K562 (cell line): ENCODE results near the gene GLYATL3. TPM values are rescaled to one million over a fixed set of nuclear protein-coding genes. Genes with fewer than 3 reads are reported as not detected.

Experiments used
- ATAC-seq: fragments of 200-7000 bp; cut with Tn5 transposase; 3 replicates; pipeline ENCODE4 v1.9.1; 2020; ENCODE audit warnings: moderate library complexity
- BruUV-seq: library from RNA; stranded (reverse); fragments of 400-500 nt; replicated peaks from 2 replicates; lab custom pipeline; 2021; lab: Mats Ljungman, UMichigan
- CTCF ChIA-PET: fragments of 300-600 bp; formaldehyde crosslinking; extraction: SDS; loops from one replicate; lab custom pipeline; 2021; ENCODE audit warnings: low intra/inter-chr PET ratio; lab: Yijun Ruan, JAX
- POLR2A ChIA-PET: fragments of 300-600, 350-650 bp; sonication (Branson Sonifier 250); formaldehyde crosslinking; extraction: SDS; loops from one replicate; lab custom pipeline; 2021; ENCODE audit warnings: antibody characterized with exemption, inconsistent platforms; lab: Yijun Ruan, JAX
- DNase-seq, 4 experiments: peaks; one replicate each; pipeline versions ENCODE4 v3.0.0 to v3.0.0-alpha.2; 2011 to 2018; ENCODE audit warnings: low spot score in 3 of 4, mixed read lengths in 3 of 4; ENCODE audit errors: extremely low read depth in 1 of 4
- FAIRE-seq: peaks from 2 replicates; lab custom pipeline; 2011; peaks lifted over from hg19 to GRCh38; lab: Jason Lieb, UNC
- H2AFZ ChIP-seq: 2 replicates; pipeline ENCODE4 v1.6.0; 2011; ENCODE audit warnings: low read depth, low read length, control low read depth, inconsistent platforms
- H3K27ac ChIP-seq: fragments of 200-600 bp; 3 replicates; pipeline ENCODE4 v1.8.0; 2011; ENCODE audit warnings: low read depth, mild to moderate bottlenecking, control low read depth, inconsistent platforms, low read length, moderate library complexity, mixed read lengths; ENCODE audit errors: extremely low read depth
- H3K27me3 ChIP-seq, 2 experiments: fragments of 300-600 bp in 1 of 2; 2 replicates in 1 of 2; 3 replicates in 1 of 2; pipeline versions ENCODE4 v1.6.0 to v1.8.0; 2011; ENCODE audit warnings: inconsistent platforms in 2 of 2, low read length in 2 of 2, mild to moderate bottlenecking in 1 of 2, mixed read lengths in 1 of 2, moderate library complexity in 1 of 2; ENCODE audit not compliant: control insufficient read depth in 2 of 2, insufficient read depth in 2 of 2
- H3K36me3 ChIP-seq: fragments of 300-600 bp; 3 replicates; pipeline ENCODE4 v1.8.0; 2011; ENCODE audit warnings: mild to moderate bottlenecking, low read length, inconsistent platforms; ENCODE audit not compliant: control insufficient read depth, insufficient read depth
- H3K4me1 ChIP-seq, 2 experiments: fragments of 200-600 bp in 1 of 2; replicated peaks in 1 of 2; 2 replicates in 1 of 2; 3 replicates in 1 of 2; pipeline versions ENCODE4 v1.5.1 to v1.8.0; 2011; ENCODE audit warnings: inconsistent platforms in 2 of 2, low read length in 2 of 2, mild to moderate bottlenecking in 1 of 2, mixed read lengths in 1 of 2, moderate library complexity in 1 of 2; ENCODE audit not compliant: control insufficient read depth in 2 of 2, insufficient read depth in 2 of 2
- H3K4me2 ChIP-seq: 2 replicates; pipeline ENCODE4 v1.6.1; 2011; ENCODE audit warnings: low read length, control low read depth, inconsistent platforms, mixed read lengths; ENCODE audit not compliant: insufficient read depth
- H3K4me3 ChIP-seq: fragments of 200-600 bp; sonication (generic), shearing (Covaris generic); 2 replicates; pipeline ENCODE4 v1.5.1; 2016; ENCODE audit warnings: control low read depth, inconsistent platforms
- H3K79me2 ChIP-seq: fragments of 200-600 bp; 3 replicates; pipeline ENCODE4 v1.8.0; 2011; ENCODE audit warnings: low read length, inconsistent platforms; ENCODE audit not compliant: control insufficient read depth, insufficient read depth
- H3K9ac ChIP-seq, 2 experiments: 2 replicates each; pipeline versions ENCODE4 v1.6.0 to v1.6.1; 2011; ENCODE audit warnings: low read depth in 2 of 2, low read length in 2 of 2, control low read depth in 1 of 2, inconsistent platforms in 1 of 2, mild to moderate bottlenecking in 1 of 2, mixed read lengths in 1 of 2; ENCODE audit not compliant: insufficient read depth in 1 of 2
- H3K9me1 ChIP-seq: one replicate; pipeline ENCODE4 v1.6.0; 2011; ENCODE audit warnings: inconsistent platforms, mild to moderate bottlenecking, low read length, moderate library complexity; ENCODE audit not compliant: control insufficient read depth, insufficient read depth
- H3K9me3 ChIP-seq: replicated peaks from 2 replicates; pipeline ENCODE4 v1.5.1; 2011; ENCODE audit warnings: low read depth, low read length, inconsistent platforms; ENCODE audit not compliant: control insufficient read depth, insufficient read depth
- H4K20me1 ChIP-seq: replicated peaks from 2 replicates; pipeline ENCODE4 v1.6.1; 2011; ENCODE audit warnings: low read length, inconsistent platforms, mixed read lengths; ENCODE audit not compliant: control insufficient read depth, insufficient read depth
- ATF1 ChIP-seq, 2 experiments: fragments of 450-650 bp in 1 of 2; IDR thresholded peaks; 2 replicates each; pipeline ENCODE4 v1.6.1; 2016; ENCODE audit warnings: missing compliant biosample characterization in 1 of 2, missing genetic modification characterization in 1 of 2
- MYBL2 ChIP-seq, 2 experiments: fragments of 450-650 bp in 1 of 2; sonication (generic) in 1 of 2; formaldehyde crosslinking in 1 of 2; IDR thresholded peaks; 2 replicates each; pipeline versions ENCODE4 v1.6.1 to v1.8.1; 2017 to 2022; ENCODE audit warnings: borderline replicate concordance in 1 of 2, inconsistent platforms in 1 of 2, low read depth in 1 of 2, mild to moderate bottlenecking in 1 of 2, missing genetic modification reagents in 1 of 2, moderate library complexity in 1 of 2
- POLR2AphosphoS5 ChIP-seq: IDR thresholded peaks from 2 replicates; pipeline ENCODE4 v1.6.1; 2011; ENCODE audit warnings: mild to moderate bottlenecking, low read depth, low read length, moderate library complexity; ENCODE audit not compliant: control insufficient read depth, insufficient read depth
- ZNF239 ChIP-seq: fragments of 250-450 bp; sonication (Bioruptor Pico); IDR thresholded peaks from 2 replicates; pipeline ENCODE4 v1.4.0; 2020; ENCODE audit warnings: mild to moderate bottlenecking
- ZNF324 ChIP-seq: fragments of 250-450 bp; sonication (Bioruptor Pico); IDR thresholded peaks from 2 replicates; pipeline ENCODE4 v1.4.0; 2020; ENCODE audit warnings: mild to moderate bottlenecking
- WGBS: fragments of 100-300 bp; shearing (Covaris generic); methylation state at CpG from one replicate; pipeline ENCODE4 v1.1.6; 2016; ENCODE audit warnings: low coverage, mixed read lengths; ENCODE audit not compliant: insufficient coverage; ENCODE audit errors: missing lambda C conversion rate; 5-methylcytosine and 5-hydroxymethylcytosine counted together
- in situ Hi-C: fragments of 300-500 bp; cut with MboI; formaldehyde crosslinking; loops from 4 replicates; pipeline ENCODE4 v1.15.0; 2018; ENCODE audit warnings: inconsistent platforms, mixed read lengths
- intact Hi-C: fragments of 100-400 bp; cut with micrococcal nuclease; formaldehyde crosslinking; loops from 2 replicates; pipeline ENCODE4 v1.14.2; 2022
- polyA plus RNA-seq, 8 experiments: library from polyadenylated mRNA; depleted of rRNA in 4 of 8; stranded (reverse) in 5 of 8; unstranded in 3 of 8; fragments of >200 nt; fragmentation: Nextera tagmentation in 2 of 8; fragmentation: Illumina TruSeq in 1 of 8; extraction: Ambion mirVana in 2 of 8; extraction: Trizol in 1 of 8; gene quantifications; 2 replicates each; pipeline versions ENCODE4 v1.2.1 to v1.2.3, GENCODE V29; 2011 to 2014; ENCODE audit warnings: inconsistent platforms in 1 of 8, missing spikeins in 1 of 8
- total RNA-seq, 7 experiments: library from RNA; depleted of rRNA in 6 of 7; stranded (reverse); fragments of >200 nt in 6 of 7; fragmentation: Illumina TruSeq in 2 of 7; extraction: Trizol in 2 of 7; gene quantifications; 2 replicates each; pipeline versions ENCODE4 v1.2.1 to v1.2.3, GENCODE V29; 2011 to 2021; ENCODE audit warnings: low replicate concordance in 1 of 7
- TF ChIP-seq, protein P1 (sequence below): fragments of 250-450 bp; sonication (Bioruptor Pico); IDR thresholded peaks from 2 replicates; pipeline ENCODE4 v1.8.0; 2021; ENCODE audit warnings: moderate library complexity, mild to moderate bottlenecking, inconsistent platforms
- TF ChIP-seq, protein P2 (sequence below), 2 experiments: fragments of 450-650 bp in 1 of 2; sonication (generic) in 1 of 2; formaldehyde crosslinking in 1 of 2; IDR thresholded peaks; 2 replicates each; pipeline versions ENCODE4 v1.7.1 to v1.9.0; 2016 to 2022; ENCODE audit warnings: inconsistent platforms in 1 of 2, mild to moderate bottlenecking in 1 of 2, missing genetic modification reagents in 1 of 2

The GLYATL3 gene
- total and polyA plus RNA-seq, 9 of the 15 experiments (the other 6 are each of a cell fraction or from before 2014, with no cell fraction given): not detected

DNA sequence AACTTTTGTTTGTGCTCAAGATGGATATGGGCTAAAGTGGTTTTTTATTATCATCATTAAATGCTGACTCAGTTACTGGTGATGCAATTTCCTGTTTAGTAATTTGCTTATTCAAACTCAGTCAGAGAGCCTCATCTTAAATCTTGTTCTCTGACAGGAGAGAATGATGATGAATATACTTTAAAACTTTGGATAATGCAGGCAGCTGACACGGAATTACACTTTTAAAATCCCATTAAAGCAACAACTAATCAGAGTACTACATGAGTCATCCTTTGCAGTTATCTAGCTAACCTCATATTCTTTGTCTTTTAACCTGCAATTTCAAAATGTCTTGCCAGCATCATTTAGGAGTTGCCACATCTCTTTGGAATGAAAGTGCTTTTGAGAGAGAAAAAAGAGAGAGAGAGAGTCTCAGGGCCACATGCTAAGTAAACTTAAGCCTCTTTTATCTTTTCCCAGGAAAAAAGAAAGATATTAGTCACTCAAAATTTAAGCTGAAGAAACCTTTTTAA, 41.5 kb downstream of the GLYATL3 start:
- Histone ChIP-seq H3K27me3 (no peaks in the 10 kb centered on the region), H3K9me3 (no peaks in the 10 kb centered on the region), H3K79me2 (no peaks in the 10 kb centered on the region), H3K9me1 (no peaks in the 10 kb centered on the region), H3K27ac (peak overlapping the region; percentile 59; the same call in 1 of the 3 replicates), H3K4me3 (no peak overlapping the region), H3K9ac (no peak overlapping the region), H2AFZ (peak overlapping the region; percentile 40), H3K4me1 (peaks cover 0 to 16% of the 10 kb centered on the region in 2 experiments; a peak in 2 of 5 replicates), H3K36me3 (no peaks in the 10 kb centered on the region), H4K20me1 (no peaks in the 10 kb centered on the region), H3K4me2 (no peak overlapping the region)
- no TSS peak for BruUV-seq
- ChIA-PET CTCF (interaction anchor here (0.7 to 1.1 kb wide), 2 partner anchors 10 to 490 kb away, joined by 3 to 4 read pairs; no protein-coding TSS in a partner anchor), POLR2A (interaction anchor here (0.6 to 1.5 kb wide), 3 partner anchors 9 to 16 kb away, joined by 3 to 4 read pairs (median 4); no protein-coding TSS in a partner anchor)
- ATAC-seq (peak; percentile 29), FAIRE-seq (no peak), DNase-seq (peak in 2 of 4 experiments; percentile 29 to 31)
- in situ Hi-C loops: no loop called here
- intact Hi-C loops: no loop called here
- 0% methylated on average over 1 of the region's 1 CpG for WGBS
- TF ChIP-seq, protein P1, sequence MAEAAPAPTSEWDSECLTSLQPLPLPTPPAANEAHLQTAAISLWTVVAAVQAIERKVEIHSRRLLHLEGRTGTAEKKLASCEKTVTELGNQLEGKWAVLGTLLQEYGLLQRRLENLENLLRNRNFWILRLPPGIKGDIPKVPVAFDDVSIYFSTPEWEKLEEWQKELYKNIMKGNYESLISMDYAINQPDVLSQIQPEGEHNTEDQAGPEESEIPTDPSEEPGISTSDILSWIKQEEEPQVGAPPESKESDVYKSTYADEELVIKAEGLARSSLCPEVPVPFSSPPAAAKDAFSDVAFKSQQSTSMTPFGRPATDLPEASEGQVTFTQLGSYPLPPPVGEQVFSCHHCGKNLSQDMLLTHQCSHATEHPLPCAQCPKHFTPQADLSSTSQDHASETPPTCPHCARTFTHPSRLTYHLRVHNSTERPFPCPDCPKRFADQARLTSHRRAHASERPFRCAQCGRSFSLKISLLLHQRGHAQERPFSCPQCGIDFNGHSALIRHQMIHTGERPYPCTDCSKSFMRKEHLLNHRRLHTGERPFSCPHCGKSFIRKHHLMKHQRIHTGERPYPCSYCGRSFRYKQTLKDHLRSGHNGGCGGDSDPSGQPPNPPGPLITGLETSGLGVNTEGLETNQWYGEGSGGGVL: no peak
- TF ChIP-seq ZNF324 (CRISPR knock-in tag) (no peak), POLR2AphosphoS5 (no peak), ATF1 (CRISPR knock-in tag; IDR thresholded peaks at IDR 0.05) (no peak), ATF1 (tag; IDR thresholded peaks at IDR 0.05) (peak; percentile 24; the same call in 1 of the 2 replicates), ZNF239 (CRISPR knock-in tag) (no peak), MYBL2 (IDR thresholded peaks at IDR 0.05; ENCODE audit: low read depth) (peak; percentile 36; the same call in 1 of the 2 replicates), MYBL2 (CRISPR knock-in tag; IDR thresholded peaks at IDR 0.05; ENCODE audit: borderline replicate concordance) (no peak)
- TF ChIP-seq, protein P2, sequence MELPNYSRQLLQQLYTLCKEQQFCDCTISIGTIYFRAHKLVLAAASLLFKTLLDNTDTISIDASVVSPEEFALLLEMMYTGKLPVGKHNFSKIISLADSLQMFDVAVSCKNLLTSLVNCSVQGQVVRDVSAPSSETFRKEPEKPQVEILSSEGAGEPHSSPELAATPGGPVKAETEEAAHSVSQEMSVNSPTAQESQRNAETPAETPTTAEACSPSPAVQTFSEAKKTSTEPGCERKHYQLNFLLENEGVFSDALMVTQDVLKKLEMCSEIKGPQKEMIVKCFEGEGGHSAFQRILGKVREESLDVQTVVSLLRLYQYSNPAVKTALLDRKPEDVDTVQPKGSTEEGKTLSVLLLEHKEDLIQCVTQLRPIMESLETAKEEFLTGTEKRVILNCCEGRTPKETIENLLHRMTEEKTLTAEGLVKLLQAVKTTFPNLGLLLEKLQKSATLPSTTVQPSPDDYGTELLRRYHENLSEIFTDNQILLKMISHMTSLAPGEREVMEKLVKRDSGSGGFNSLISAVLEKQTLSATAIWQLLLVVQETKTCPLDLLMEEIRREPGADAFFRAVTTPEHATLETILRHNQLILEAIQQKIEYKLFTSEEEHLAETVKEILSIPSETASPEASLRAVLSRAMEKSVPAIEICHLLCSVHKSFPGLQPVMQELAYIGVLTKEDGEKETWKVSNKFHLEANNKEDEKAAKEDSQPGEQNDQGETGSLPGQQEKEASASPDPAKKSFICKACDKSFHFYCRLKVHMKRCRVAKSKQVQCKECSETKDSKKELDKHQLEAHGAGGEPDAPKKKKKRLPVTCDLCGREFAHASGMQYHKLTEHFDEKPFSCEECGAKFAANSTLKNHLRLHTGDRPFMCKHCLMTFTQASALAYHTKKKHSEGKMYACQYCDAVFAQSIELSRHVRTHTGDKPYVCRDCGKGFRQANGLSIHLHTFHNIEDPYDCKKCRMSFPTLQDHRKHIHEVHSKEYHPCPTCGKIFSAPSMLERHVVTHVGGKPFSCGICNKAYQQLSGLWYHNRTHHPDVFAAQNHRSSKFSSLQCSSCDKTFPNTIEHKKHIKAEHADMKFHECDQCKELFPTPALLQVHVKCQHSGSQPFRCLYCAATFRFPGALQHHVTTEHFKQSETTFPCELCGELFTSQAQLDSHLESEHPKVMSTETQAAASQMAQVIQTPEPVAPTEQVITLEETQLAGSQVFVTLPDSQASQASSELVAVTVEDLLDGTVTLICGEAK (IDR thresholded peaks at IDR 0.05): peak; percentile 42
- TF ChIP-seq, protein P2 (CRISPR knock-in tag; IDR thresholded peaks at IDR 0.05): no peak
